Measurements from ENCODE around the gene POU2AF1. TPM values are rescaled to one million over a fixed set of nuclear protein-coding genes. Genes with fewer than 3 reads are reported as not detected.

Gene POU2AF1
- total RNA-seq, 1 donor from 2014 or later, result 9.3 TPM

DNA sequence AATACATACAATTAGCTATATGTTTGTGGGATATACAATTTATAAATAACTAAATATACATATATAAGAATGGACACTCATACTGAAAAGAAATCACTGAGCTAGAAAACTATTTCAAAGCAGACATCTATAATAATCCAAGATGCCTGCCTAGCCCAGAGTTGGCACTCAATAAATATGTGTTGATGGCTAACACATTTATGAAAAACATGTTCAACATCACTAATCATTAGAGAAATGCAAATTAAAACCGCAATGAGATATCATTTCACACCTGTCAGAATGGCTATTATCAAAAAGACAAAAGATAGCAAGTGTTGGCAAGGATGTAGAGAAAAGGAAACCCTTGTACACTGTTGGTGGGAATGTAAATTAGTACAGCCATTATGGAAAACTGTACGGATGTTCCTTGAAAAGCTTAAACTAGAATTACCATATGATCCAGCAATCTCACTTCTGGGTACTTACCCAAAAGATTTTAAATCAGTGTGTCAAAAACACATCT lies 29.8 kb downstream of the POU2AF1 start:
- intact Hi-C loops (cut with micrococcal nuclease), result no loop called here

DNA sequence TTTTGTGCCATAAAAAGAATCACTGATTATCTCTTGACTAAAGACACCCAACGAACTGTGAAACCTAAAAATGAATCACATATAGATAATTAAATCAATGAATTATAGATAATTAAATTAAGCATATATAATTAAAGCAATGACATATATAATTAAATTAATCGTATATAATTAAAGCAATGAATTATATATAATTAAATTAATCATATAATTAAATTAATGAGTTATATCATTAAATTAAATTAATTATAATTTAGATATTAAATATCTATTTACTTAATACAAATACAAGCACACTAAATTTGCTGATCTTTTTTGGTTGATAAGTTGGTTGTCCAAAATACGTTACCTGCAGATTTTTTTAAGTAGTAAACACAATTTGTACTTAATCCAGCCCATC lies 30.9 kb downstream of the POU2AF1 start:
- intact Hi-C loops (cut with micrococcal nuclease), result no loop called here

DNA sequence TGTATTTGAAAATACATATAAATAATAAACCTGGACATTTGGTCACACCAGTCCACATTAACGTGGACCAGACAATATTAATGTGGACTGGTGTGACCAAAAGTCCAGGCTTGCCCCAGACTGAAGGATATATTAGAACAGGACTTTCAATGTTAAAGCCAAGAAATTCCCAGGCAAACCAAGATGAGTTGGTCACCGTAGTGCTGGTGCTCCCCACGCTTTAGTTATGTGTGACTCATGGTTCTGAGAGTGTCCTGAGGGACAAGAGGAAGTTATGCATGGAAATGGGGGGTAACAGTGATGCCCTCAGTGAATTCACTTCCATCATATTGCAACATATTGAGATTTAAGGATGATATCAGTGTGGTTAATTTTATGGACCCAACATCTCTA lies 31.4 kb downstream of the POU2AF1 start:
- intact Hi-C loops (cut with micrococcal nuclease), result no loop called here

DNA sequence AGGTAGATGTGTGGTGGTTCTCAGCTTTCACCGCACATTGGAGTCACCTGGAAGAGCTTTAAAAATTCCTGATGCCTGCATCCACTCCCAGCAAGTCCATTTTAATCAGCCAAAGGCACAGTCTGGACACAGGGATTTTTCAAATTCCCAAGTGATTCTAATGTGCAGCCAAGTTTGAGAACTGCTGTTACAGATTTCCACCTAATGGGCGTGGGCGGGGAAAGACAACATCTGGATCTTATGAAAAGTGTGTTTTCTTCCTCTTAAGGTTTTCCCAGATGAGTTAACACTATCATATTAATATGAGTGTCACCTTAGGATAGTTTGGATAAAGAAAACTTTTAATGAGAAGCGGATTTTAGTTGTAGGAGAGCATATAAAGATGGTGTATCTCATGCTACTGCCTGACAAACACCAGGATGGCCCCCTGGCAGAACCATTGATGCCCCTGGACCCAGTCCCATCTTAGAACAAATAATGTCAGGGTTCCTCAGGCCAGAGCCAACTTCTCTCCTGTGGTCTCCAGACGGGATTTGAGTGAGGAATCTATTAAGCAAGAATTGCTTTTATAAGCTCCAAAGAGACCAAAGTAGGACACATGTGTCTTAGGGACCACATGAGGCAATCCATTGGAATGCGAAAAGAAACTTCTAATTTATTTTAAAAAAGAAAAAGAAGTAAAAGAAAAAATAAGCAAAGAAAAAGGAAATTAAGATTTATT lies 31.9 kb downstream of the POU2AF1 start:
- intact Hi-C loops (cut with micrococcal nuclease), result no loop called here

DNA sequence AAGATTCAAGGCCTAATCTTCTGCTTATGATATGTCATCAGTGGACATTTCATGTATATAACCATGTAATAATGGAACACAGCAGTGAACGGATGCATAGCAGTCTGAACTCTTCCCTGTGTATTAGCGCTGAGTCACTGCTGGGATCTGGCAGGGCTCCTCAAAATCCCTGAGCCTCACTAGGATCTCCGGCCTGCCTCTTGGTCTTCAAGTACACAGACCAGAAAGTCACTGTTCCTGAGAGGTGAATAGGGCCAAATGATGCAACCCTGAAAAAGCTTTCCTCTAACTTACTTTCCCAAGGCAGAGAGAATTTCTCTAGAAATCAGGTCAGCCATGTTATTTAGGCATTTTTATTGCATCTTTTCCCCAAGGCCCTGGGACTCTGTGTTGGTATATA lies 35.0 kb downstream of the POU2AF1 start:
- intact Hi-C loops (cut with micrococcal nuclease), result no loop called here

DNA sequence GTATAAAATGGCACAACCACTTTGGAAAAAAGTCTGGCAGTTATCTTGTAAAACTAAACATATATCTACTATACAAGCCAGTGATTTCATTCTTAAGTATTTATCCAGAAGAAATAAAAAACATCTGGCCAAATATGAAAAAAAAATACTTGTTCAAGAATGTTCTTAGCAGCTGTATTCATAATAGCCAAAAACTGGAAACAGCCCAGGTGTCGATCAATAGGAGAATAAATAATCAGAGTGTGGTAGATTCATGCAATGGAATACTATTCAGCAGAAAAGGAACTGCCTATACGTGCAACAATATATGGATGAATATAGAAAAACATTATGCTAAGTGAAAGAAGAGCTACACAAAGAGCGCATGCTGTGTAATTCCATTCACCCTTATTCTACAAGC lies 36.7 kb downstream of the POU2AF1 start:
- intact Hi-C loops (cut with micrococcal nuclease), result no loop called here

DNA sequence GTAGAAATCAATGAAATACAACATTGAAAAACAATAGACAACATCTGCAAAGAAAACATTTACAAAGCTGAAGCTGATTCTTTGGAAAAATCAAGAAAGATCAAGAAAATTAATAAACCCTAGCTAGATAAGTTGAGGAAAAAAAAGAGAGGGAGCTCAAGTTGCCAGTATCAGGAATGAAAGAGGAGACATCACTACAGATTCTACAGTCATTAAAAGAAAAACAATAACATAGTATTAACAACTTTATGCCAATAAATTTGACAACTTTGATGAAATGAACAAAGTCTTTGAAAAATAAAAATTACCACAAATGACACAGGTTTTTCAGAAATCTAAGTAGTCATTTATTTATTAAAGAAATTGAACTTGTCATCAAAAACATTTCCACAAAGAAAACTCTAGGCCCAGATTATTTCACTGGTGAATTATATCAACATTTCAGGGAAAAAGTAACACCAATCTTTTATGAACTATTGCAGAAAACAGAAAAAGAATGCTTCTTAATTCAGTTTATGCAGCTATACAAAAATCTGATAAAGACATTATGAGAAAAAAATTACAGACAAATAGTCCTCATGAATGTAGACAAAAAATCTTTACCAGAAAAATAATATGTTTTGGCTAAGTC lies 39.2 kb downstream of the POU2AF1 start:
- intact Hi-C loops (cut with micrococcal nuclease), result no loop called here

DNA sequence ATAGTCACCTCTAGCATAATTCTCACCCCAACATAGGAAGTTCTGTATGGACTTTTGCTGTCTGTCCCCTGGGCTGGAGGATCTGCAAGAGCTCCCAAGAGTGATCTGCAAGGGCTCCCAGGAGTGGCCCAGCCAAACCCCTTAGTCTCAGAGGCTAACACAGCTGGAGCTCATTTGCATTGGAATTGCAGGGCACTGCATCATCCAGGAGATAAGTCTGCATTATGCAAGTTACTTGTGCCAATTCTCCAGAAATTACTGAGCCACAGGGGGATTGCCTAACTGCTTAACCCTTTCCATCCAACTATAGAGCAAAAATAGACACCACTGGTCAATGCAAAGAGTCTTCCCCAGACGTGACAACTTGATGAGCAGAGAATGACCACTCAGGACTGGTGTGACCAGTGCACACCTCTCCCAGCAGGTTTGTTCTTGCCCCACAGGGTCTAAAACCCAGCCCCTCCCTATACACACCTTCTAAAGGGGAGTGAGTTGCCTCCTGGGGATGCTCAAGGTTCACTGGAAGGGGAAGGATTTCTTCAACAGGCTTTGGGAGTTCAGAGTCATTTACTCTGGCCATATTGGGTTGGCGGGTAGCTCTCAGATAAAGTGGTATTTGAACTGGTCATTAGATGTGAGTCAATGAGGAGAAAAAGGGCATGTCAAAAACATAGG lies 42.4 kb downstream of the POU2AF1 start:
- intact Hi-C loops (cut with micrococcal nuclease), result no loop called here

DNA sequence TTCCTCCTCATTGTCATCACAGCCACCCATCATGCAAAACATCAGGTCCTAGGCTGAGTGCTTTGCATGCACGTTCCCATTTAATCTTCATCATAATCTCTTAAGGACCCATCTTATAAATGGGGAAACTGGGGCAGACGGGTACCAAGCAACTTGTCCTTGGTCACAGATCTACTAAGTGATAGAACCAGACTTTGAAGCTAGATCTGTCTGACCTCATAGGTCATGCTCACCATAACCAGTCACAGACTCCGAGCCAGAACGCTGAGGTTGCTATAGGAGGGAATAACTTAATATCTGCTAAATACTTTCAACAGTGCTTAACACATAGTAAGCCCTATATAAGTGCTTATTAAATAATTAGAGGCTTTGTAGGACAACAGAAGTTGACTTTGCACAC lies 43.0 kb downstream of the POU2AF1 start:
- intact Hi-C loops (cut with micrococcal nuclease), result no loop called here

DNA sequence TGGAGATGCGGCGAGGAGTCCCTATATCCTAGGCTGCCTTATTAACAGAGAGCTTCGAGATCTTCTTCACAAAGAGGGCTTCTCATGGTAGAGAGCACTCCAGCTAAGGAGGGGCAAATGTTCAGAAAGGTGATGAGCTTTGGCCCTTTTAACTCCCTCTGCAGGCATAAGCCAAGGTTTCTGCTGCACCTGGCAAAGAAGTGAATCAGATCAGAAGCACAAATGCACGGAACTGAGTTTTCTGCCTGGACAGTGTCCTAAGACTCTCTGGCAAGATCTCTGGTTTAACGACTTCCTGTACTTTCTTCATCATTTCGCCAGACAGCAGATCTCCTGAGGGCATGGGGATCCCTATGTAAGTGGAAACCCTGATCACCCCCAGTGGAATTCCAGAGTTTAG lies 43.5 kb downstream of the POU2AF1 start:
- intact Hi-C loops (cut with micrococcal nuclease), result no loop called here

DNA sequence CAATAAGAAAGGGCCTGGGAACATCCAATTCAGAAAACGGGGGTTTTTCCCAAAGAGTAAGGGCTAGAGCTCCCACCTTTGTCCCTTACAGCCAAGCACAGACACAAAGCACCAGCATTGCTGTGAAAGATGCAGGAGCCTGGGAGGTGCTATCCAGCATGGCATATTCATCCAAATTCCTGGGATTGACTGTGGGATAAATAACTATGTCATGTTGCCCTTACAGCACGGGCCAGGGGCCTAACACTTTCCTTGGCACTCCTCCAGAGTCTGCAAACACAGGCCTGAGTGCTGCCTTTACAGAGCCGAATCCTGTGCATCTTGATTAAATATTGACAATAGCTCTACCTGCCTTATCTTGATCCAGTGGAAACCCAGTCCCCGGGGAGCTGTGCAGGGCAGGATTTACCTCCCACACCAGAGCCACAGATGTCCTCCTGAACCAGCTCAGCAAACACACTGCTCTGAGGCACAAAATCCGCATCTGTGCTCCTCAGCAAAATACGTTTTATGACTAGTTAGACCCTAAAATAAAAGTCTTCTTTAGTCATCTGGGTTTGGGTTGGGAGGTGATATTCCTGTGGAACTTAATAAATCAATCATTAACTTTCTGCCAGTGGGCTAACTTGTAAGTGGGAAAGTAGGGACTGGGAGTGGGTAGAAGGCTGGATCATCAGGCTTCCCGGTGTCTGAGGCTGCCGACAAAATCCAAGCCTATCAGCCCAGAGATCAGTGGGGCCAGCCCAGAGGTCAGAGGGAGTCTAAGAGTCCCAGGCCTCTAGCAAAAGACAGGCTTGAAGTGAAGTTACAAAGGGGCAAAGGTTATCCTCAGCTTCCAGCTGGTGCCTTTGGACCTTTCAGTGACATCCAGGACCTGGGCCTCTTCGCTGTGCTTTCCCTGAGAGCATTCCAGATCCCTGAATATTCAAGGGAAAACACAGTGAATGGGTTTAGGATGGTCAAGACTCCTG lies 44.3 kb downstream of the POU2AF1 start:
- intact Hi-C loops (cut with micrococcal nuclease), result no loop called here

DNA sequence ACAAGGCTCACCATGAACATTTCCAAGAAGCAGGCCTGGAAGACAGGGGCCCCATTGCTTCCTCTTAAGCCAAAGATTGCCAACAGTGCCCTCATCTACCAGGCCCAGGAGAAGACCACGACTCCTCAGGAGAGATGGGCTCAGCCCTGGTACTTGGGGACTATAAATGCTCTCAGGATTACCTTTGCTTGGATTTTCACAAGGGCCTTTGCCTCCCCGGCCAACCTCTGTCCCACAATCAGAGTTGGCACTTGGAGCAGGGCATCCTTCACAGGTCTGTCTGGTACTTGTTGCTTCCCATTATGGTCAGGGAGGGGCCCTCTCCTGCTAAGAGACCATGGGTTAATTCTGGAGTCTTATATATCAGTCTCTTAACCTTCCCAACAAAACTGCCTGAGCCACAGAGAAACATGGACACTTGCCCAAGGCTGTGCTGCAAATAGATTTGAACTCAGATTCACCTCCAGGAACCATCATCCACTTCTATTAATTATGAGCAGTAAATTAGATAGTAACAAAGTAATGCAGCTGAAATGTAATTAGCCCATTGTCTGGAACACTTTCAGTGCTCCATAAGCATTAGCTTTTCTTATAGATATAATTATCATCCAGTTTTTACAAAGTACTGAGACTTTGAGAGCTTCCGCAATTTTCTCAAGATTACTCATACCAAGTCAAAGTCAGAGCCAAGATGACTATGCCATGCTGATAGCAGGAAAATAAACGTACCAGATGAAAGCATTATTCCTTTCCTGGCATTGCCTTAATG lies 47.2 kb downstream of the POU2AF1 start:
- intact Hi-C loops (cut with micrococcal nuclease), result no loop called here

DNA sequence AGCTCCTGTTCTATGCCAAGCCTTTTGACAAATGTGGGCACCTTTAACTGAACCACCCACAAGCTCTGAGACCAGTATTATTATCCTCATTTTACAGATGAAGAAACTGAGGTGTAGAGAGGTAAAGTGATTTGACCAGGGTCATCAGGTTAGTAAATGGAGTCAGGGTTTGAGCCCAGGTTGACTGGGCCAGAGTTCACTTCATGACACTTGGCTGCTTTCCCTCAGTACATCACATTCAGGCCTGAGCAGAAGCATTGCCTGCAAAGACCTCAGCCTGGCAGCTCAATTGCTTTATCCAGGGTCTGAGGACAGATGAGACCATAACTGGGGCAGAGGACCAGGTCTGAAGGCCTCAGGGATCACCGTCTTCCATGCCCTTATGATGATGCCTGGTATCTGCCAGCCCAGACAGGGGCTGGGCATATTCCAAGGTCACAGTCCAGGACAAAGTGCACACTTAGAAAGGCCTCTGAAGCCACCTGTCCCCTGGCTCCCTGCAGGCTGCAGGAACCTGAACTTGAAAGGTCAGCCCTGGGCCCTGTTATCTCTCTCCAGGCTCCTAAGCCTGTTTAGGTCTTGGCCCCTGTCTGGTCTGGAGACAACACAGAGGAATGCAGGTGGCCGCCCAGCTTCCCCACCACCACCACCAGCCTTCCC lies 48.7 kb downstream of the POU2AF1 start:
- intact Hi-C loops (cut with micrococcal nuclease), result no loop called here

DNA sequence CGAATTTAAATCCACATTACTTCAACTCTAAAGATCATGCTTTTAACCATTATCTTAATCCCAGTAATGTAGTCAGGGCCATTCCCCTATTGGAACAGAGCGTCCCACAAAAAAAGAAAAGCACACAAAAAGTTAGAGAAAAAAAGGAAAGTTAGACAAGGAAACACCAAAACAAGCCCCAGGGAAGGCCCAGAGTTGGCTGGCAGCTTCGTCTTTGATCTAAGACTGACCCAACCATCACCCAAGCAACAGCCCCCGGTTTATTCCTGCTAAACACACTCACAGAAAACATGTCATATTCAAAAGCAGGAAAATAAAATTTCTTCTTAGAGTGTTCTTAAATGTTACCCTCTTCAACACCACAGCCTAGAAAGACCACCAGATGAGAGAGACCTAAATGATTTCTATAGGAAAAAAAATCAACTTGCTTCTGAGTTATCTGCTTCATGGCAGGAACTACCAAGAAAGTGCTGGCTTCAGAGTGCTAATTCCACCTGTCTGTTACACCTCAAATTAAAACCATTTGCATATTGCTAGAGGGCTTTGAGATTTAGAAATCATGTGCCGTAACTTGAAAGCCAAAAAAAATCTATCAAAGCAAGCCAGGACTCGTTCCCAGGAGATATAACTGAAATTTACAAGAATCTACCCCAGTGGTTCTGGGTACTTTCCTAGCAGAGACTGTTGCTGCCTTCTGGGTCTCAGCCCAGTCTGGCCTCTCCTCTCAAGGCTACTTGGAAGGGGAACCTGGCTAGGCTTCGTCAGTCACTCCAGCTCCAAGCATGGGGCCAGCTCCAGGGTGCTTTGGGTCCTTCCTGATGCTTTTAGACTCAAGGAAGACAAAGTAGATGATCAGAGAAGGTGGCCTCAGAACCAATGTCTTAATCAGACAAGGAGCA lies 49.5 kb downstream of the POU2AF1 start:
- intact Hi-C loops (cut with micrococcal nuclease), result no loop called here

DNA sequence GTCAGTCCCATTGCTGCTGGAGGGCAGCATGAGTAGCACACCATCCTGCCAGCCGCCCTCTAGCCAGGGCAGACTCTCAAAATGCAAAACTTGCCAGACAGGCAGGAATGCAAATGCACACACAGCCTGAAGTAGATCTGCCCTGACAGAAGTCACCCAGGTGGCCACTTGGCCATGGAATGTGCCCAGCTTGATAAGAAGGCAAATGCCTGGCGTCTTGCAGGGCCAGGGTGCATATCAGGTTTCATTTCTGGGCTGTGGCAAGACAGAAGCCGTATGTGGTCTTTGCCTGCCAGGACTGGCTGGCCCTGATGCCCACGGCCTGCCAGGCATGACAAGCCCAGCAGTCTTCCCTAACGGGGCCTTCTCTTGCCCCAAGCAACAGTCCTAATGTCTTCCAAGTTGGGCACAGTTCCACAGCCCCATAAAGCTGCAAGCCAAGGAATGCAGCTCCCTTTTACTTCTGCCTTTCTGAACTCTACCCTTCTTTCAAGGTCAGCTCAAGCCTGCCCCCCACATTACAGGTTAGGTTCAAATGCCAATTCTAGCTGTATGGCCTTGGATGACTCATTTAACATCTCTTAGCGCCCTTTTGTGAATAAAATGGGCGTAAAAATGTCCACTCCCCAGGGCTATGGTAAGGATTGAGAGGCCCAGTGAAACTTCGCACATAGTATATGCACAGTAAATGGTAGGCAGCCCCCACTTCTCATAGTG lies 51.0 kb downstream of the POU2AF1 start:
- intact Hi-C loops (cut with micrococcal nuclease), result no loop called here

DNA sequence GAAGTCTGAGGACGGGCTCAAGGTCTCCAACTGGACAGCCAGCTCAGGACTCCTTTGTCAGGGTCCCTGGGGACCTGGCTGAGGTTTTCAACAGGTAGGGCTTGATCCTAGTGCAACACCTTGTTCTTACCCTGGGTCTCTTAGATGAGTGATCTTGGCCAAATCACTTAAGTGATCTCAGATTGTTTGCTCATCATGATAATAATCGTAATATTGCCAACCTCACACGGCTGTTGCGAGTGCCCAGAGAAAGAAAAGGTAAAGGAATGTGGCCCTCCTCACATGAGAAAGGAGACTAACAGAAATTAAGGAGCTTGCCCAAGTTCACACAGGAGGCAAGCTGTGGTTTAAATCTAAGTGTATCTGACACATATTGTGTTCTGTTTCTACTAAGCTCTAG lies 52.3 kb downstream of the POU2AF1 start:
- intact Hi-C loops (cut with micrococcal nuclease), result no loop called here

DNA sequence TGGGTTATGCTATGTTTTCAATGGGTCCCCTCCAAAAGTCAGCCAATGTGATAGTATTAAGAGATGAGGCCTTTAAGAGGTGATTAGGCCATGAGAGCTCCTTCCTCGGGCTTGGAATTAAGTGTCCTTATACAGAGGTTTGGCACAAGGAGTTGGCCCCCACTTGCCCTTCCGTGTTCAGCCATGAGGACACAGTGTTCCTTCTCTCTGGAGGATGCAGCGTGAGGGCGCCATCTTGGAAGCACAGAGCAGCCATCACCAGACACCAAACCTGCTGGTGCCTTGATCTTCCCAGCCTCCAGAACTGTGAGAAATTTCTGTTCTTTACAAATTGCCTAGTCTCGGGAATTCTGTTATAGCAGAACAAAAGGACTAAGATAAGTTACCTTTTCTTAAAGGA lies 53.8 kb downstream of the POU2AF1 start:
- intact Hi-C loops (cut with micrococcal nuclease), result no loop called here

DNA sequence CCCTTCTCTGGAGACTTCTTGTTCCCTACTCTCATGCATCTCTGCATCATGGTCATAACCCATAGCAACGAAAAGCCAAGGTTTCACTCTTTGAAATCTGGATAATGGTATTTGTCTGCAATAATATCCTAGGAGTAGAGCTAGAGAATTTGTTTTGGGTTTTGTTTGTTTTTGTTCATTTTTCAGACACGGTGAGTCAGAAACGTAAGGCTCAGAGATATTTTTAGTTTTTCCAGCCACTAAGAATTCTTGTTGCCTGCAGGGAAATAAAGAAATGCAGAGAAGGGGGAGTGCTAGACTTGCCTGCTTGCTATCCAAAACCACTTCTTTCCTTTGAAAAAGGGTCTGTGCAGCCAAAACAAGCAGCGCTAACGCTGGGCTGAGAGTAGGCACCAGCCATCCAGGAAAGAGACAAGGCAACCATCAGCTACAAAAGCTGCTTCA lies 54.8 kb downstream of the POU2AF1 start:
- intact Hi-C loops (cut with micrococcal nuclease), result no loop called here

Data from T-helper 1 cell treated with Interleukin-12 subunit alpha and Interleukin-12 subunit beta and Interleukin-4 antibody, amounts not matched to agents 30 ng/mL and 1 ng/mL, for 36 hours (primary cell).